HG02973 (cell line): ENCODE results near the gene EVA1A.

Experiments
- ATAC-seq: cut with Tn5 transposase; IDR thresholded peaks from one replicate; pipeline ENCODE4 v1.9.1; 2021; ENCODE audit warnings: moderate library complexity; ENCODE audit not compliant: unreplicated experiment

EVA1A gene

GRCh38 chr2:75592030-75592429 lies 31.3 kb upstream of the EVA1A start:
- no peak for ATAC-seq

DNA sequence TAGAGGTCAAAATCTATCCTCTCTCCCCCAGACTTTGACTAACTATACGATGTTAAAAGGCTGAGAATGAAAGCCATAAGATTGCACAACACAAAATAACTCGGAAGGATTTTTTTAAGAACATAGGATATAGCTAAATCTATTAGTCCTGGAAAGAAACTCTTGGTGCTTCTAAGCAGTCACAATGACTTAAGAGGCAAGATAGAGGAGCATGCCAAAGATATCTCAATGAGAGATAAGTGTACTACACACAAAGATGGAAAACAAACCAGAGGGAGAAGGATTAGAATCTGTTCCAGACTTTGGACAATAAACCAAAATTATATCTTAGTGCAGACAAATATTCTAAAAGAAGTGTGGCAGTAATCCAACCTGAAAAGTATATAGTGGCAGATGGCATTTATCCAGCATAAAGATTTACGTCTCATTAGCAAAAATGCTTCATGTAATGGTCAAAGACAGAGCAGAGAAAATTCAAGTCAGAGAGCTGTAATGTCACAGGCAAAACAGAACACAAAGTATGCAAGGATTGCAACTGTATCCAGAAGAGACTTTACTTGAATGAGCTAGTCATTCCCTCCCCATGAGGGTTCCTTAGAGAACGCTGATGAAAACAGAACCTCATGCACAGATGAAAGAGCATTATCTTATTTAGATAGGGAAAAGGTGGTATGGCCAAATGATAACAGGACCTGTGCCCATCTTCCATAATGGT lies 28.8 kb upstream of the EVA1A start:
- no peak for ATAC-seq

- no peak for ATAC-seq
Observed at GRCh38 chr2:75587954-75588587, 27.3 kb upstream of the EVA1A start.

GRCh38 chr2:75586971-75587370 lies 26.2 kb upstream of the EVA1A start:
- no peak for ATAC-seq

DNA sequence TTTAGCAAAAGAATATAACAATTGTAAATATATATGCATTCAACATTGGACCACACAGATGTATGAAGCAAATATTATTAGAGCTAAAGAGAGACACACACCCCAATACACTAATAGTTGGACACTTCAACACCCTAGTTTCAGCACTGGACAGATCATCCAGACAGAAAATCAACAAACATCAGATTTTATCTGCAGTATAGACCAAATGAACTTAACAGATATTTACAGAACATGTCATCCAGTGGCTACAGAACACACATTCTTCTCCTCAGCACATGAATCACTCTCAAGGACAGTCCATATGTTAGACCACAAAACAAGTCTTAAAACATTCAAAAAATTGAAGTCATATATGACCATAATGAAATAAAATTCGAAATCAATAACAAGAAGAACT lies 22.1 kb upstream of the EVA1A start:
- no peak for ATAC-seq

DNA sequence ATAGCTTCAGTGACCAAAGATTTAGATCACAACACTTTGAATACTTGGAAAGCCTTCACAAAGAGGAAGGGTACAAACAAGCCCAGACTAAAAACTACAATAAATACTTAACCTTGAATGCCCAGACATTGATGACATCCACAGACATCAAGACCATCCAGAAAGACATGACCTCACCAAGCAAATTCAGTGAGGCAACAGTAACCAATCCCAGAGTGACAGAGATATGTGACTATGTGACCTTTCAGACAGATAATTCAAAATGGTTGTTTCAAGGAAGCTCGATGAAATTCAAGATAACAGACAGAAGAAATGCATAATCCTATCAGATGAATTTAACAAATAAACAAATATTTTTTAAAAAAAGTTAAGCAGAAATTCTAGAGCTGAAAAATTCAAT lies 19.9 kb upstream of the EVA1A start:
- ATAC-seq = no peak

DNA sequence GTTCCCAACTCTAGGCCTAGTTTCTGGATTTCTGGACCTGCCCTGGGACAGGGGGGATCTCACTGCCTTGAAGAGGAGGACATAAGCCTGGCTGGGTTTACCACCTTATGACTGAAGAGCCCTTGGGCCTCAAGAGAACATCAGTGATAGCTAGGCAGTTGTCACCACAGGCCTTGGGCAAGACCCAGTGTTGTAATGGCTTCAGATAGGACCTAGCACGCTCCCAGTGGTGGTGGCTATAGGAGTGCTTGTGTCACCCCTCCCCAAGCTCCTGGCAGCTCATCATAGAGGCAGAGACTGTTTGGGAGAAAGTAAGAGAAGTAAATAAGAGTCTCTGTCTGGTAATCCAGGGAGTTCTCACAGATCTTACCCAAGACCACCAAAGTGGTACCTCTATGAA lies 19.4 kb upstream of the EVA1A start:
- ATAC-seq = no peak

DNA sequence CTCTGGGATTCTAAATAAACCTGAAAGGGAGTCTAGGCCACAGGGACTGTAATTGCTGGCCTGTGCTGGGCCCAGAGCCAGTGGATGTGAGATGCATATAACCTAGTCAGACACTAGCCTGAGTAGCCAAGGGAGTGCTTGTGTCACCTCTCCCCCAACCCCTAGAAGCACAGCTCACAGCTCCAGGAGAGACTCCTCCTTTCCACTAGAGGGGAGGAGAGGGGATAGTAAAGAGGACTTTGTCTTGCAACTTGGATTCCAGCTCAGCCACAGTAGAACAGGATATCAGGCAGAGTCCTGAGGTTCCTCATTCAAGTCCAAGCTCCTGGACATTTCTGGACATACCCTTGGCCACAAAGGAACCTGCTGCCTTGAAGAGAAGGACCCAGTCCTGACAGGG lies 18.4 kb upstream of the EVA1A start:
- ATAC-seq = no peak

DNA sequence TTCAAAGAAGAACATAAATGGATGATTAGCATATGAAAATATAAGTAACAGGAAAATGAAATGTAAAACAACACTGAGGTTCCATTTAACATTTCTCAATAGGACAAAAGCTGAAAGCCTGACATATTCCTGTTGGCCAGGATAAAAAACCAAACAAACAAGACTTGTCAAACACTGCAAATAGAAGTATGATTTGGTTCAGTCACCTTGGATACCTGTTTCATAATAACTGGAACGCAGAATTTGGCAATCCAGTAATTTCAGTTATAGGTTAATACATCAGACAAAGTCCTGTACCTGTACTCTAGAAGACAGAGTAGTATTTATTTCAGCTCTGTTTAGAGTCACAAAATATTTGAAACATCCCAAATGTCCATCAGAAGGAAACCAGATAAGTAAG lies 16.5 kb upstream of the EVA1A start:
- ATAC-seq = no peak

GRCh38 chr2:75574106-75574505 lies 13.4 kb upstream of the EVA1A start:
- no peak for ATAC-seq

DNA sequence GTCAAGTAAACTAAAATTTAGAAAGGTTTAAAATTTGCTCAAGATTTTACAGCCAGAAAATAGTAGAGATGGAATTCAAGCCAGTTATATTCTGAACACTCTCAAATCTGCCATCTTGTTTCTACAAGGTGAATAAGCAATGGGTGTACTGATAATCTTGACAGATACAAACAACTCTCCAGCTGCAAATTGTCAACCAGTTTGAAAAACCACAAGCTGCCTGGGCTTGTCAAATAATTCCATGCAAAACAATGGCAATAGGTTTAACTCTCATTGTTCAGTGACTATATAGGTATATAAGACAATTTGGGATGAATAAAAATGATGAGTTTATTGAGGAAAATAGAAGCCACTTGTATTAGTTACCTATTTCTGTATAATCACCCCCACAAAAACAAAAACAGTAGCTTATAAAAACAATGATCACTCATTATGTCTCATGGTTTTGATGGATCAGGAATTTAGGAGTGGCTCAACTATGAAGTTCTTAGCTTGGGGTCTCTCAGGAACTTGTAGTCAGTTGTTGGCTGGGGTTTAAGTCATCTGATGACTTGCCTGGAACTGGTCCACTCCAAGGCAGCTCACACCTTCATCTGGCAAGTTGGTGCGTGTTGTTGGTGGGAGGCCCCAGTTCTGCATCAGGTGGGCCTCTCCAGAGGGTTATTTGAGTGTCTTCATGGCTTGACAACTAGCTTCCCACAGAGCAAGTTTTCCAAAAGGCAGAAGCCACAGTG lies 12.6 kb upstream of the EVA1A start:
- ATAC-seq = no peak

GRCh38 chr2:75571730-75572430 lies 11.1 kb upstream of the EVA1A start:
- ATAC-seq = no peak

DNA sequence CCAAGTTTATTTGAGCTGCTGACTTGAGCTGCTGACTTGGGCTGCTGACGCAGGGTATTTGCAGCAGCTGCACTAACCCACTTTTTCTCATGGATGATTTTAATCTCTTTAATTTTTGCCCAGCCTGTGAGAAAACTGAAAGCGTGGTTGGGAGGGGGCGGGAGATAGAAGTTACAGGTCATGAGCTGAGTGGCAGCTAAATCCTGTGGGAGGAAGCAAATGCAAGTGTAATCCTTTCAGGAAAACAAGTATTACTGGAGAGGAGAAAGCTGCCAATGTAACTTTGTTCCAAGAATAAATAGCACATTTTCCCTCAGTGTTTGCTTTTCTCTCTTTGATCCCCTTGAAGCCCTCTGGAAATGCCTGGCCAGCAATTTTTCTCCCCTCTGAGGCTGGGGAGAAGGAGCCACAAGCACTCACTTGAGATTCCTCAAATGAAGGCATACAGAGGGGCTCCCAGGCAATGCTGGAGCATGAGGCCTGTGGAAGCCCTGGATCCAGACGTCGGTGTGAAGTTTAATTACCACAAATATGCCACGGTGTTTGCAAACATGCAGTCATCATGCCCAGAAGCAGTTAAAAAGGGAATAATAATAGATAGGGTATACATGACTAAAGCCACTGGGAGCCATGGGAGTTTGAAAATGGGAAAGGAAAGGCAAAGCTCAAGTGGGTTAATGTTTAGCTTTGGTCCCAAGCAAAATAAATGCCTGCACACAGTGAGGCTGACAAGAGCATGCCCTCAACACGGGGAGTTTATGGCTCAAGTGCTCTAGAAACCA lies 10.4 kb upstream of the EVA1A start:
- ATAC-seq = no peak

DNA sequence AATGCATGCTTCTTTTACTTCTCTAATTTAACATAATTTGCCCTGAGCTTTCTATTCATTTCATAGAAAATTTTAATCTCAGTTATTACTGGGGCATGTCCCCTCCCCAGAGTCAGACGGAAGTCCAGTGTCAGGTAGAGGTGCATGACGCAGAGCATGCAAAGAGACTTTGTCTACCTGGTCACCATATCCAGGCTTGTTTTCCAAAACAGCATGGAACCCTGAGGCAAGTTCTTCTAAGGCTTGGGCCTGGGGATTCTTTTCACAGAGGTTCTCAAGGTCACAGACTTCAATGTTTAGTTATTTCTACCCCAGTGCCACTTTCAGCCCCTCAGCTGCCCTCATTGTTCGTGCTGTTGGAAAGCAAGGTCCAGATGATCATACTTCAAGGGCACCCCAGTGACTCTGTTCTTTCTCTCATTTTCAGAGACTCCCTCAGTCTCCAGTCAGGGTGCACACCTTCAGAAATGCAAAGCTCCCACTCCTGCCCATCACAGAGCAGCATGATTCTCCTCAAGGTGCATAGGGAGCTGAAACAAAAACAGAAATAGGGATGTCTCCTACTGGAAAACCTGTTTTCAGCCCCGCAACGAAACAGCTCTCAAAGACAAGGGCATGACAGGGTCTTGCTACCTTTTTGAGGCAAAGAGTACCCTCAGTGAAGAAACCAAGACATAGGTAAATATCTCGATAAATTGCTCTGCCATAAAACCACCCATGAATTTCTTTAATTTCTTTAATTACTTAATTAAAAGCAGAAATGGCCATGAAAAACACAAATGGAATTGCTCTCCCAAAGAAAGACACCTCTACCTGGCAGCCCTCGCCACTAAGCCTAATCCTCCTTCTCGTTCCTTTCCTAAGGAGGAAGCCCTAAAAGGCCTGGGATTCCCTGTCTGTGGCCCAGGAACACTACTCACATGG lies 9.5 kb upstream of the EVA1A start:
- ATAC-seq = no peak

DNA sequence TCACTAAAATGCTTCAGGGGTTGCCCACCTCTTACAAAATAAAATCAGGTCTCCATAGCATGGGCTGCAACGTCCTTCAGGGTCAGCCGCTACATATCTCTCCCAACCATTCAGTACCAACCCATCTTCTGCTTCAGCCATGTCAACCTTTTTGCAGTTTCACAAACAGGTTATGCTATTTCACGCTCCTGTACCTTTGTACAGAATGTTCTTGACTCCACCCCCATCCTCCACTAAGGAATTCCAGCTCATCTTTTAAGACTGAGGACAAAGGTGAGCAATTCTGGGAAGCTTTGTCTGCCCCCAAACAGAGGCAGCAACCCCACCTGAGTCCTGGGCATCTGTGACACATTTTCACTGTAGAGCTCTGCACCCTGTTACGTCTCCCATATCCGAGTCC lies 8.8 kb upstream of the EVA1A start:
- ATAC-seq = no peak

GRCh38 chr2:75568174-75568573 lies 7.4 kb upstream of the EVA1A start:
- no peak for ATAC-seq

DNA sequence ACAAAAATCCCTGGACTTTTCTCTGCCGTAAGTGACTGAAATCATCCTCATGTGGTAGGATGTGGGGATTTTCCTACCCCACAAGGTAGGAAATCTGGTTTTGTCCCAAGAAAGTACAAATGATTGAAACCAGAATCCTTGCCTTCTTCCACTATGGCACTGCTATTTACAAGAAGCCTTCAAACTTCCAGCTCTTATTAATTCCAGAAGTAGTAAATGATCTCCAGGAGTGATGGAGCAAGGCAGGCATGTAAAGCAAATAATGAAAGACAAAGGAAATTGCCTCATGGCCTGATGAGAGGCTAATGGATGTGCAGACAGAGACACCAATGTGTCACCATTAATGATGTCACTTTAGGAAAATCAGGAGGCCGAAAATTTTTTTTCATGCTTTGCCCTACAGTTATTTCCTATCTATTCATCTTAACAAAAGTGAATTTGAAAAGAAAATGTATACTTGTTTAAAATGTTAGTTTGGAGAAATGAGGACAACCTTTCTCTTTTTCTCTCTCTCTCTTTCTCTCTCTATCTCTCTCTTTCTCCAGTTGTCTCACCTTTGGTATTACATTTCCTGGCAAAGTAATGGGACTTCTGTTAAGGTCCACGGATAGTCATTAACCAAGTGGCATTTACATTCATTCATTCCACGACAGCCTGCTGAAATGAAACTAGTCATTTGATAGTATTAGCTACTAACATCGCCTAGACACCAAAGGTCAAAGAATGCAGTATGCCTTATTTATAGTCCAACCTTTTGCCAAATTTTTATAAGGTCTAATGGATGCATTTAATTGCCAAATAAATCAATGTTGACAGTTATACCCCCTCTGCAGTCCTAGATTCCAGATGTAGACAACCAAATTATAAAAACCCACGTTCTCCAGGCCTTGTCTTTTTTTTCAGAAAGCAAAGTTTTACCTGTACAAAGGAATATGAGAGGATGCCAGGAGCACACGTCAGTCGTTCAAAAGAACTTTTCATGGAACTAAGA lies 5.0 kb upstream of the EVA1A start:
- no peak for ATAC-seq

- ATAC-seq = no peak
Observed at GRCh38 chr2:75564713-75565359, 4.1 kb upstream of the EVA1A start.
